Endometrium (tissue), 2 donors: ENCODE data around the gene RAB3IL1.
"Not testable (repeated sequence)": the region's sequence is repeated elsewhere in the genome, so short reads cannot be mapped to it uniquely, and the experiment has no call there.

ENCODE experiments used
- FAIRE-seq: peaks from 2 replicates; lab custom pipeline; 2012; peaks lifted over from hg19 to GRCh38; lab: Jason Lieb, UNC
- donor health status: control.
- donor health status: control.

RAB3IL1 gene

DNA sequence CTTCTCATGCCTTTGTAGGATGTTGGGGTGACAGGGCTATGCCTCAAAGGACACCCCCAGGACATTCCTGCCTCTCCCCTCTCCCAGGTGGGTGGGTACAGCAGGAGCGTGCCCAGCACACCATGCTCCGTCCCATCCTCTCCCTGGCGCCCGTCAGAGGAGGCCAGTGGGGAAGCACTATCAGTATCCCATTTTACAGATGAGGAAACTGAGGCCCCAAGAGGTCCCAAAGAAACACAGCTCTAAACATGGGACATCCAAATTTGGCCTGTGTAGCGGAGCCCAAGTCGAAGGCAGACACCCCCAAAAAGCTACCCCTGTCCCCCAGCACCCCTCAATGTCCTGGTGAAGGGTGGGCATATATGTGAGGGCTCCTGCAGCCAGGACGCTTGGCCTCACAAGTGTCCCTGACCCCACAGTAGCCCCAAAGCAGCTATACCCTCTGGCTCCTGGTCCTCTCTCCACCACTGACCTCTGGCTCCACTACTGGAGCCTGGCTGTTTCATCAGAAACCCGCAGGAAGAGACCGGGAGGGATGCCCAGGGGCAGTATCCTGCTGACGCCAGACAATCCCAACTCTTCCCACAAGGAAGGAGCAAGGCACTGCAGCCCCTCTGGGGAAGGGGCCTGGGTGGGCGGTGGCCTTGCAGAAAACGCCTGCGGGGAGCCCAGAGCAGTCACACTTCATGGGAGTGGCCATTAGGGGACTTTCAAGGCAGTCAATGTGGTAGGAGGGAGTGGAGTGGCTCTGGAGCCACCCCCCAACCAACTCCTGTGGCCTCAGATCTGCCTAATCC, 31.4 kb downstream of the RAB3IL1 start:
- no peak for FAIRE-seq

DNA sequence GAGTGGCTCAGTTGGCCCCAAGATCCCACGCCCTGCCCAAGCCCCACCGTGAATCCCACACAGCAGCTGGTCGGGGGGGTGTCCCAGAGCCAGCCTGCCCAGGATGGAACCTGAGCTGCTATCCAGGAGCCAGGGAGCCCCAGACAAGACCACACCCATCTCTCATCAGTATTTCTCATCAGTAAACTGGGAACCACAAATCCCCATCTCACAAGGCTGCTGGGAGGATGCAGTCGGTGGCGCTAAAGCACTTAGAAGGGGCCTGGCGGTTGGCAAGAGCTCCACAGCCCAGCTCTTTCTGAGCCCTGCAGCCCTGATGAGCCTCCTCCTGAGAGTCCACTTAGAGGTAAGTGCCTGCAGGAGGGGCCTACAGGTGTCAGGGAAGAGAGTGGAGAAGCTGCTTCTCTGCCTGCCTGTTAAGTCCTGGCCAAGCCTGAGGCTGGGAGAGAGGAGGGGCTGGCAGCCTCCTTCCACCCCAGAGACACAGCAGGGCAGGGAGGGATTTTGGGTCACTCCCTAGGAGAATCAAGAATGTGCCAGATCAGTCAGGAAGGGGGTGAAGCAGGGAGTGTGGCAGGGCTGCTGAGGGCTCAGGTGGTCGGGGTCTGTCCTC, 32.1 kb downstream of the RAB3IL1 start:
- FAIRE-seq, result no peak

DNA sequence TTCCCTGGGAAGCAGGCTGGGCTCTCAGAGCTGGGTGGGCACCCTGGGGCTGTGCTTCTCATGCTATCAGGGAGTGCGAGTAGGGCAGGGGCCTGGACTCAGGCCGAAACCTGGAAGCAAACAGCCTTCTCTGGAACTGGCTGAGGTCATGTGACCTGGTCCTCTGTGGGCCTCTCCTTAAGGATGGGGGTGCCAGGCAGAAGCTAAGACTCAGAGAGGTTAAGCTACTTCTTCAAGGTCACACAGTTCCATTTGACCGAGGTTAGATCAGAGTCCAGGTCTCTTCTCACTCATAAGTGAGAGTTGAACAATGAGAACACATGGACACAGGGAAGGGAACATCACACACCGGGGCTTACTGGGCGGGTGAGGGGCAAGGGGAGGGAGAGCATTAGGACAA, 33.4 kb downstream of the RAB3IL1 start:
- no peak for FAIRE-seq

DNA sequence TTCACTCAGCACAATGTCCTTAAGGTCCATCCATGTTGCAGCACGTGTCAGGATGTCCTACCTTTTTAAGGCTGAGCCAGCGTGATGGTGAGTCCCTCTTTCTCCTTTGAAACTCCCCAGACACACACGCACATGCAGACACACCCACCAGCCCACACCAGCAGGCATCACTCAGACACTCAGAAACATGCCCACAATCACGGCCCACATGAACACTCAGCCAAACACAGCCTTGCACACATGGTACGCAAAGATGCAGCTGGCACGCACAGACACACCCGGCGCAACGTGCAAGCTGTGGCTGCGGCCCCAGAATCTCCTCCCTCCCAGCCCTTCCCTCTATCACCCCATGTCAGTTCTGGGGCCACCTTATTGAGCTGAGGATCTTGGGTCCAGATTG, 34.0 kb downstream of the RAB3IL1 start:
- no peak for FAIRE-seq

DNA sequence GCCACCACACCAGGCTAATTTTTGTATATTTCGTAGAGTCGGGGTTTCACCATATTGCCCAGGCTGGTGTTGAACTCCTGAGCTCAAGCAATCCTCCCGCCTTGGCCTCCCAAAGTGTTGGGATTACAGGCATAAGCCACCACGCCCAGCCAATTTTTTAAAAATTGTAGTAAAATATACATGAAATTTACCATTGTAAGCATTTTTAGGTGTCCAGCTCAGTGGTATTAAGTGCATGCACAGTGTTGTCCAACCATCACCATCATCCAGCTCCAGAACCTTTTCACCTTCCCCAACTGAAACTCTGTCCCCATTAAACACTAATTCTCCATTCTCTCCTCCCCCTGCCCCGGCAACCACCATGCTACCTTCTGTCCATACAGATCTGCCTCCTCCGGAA, 34.5 kb downstream of the RAB3IL1 start:
- no peak for FAIRE-seq

DNA sequence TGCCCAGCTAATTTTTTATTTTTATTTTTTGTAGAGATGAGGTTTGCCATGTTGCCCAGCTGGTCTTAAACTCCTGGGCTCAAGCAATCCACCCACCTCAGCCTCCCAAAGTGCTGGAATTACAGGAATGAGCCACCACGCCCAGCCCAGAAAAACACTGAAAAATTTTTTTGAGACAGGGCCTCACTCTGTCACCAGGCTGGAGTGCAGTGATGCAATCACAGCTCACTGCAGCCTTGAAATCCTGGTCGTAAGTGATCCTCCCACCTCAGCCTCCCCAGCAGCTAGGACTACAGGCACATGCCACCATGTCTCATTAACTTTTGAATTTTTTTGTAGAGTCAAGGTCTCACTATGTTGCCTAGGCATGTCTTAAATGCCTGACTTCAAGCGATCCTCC, 35.1 kb downstream of the RAB3IL1 start:
- FAIRE-seq, result not testable (repeated sequence)

DNA sequence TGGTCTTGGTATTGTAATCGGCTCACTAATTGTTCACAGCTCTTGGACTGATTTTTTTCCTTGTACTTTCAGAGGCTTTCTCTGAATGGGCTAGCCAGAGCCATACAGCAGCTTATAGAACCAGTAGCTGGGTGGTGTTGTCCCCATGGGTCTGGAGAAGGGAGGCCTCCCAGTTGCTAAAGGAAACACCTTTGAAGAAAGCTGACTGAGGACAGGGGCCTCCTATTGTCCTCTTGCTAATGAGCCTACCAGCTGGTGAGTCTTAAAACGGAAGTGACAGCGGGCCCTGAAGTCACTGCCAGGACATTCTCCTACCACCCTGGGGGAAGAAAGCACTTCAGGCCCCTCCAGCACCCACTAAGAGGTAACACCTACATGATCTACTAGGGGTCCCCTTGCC, 36.0 kb downstream of the RAB3IL1 start:
- FAIRE-seq, result no peak

DNA sequence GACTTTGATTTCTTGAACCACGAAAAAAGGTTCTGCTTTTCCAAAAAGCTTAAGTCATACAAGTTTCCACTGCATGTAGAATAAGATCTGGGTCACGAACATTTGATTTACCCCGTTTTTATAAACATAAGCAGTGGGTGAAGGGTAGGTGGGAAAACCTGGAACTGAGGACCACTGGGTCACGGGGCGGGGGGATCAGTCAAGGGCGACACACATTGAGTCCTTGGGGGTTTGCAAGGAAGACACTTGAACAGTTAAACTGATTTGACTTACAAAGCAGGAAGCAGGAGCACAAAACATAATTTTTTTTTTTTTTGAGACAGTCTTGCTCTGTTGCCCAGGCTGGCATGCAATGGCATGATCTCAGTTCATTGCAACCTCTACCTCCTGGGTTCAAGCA, 36.9 kb downstream of the RAB3IL1 start:
- no peak for FAIRE-seq

DNA sequence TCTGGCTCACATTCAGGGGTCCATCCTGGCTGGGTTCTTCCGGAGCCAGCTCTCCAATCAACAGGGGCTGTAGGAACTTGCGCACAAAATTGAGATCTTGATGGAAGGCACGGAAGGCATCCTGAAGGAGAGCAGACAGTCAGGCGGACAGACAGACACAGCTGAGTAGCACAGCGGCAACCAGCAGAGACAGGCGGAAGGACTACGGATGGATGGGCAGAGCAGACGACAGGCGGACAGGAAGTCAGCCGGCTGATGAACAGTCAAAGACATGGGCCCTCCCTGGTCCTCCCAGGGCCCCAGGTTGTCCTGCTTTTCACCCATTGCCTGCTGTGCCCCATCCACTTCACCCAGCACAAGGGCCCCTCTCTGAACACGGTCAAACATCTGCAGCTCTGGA, 37.3 kb downstream of the RAB3IL1 start:
- FAIRE-seq, result no peak

DNA sequence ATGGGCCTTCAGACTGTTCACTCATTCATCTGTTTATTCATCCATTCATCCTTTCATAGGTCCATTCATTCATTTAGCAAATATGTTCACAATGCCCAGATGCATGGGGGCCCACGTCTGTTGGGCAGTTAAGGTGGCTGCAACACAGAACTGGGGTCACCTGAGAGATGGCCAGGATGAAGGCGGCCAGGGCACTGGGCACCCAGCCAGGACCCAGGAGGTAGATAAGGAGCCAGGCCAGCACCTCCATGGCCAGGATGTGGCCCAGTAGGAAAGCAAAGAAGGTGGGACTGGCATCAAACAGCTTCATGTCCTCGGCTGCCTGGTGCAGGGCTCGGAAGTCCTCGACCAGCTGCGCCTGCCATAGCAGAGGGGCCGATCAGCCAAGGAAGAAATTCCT, 38.2 kb downstream of the RAB3IL1 start:
- no peak for FAIRE-seq

DNA sequence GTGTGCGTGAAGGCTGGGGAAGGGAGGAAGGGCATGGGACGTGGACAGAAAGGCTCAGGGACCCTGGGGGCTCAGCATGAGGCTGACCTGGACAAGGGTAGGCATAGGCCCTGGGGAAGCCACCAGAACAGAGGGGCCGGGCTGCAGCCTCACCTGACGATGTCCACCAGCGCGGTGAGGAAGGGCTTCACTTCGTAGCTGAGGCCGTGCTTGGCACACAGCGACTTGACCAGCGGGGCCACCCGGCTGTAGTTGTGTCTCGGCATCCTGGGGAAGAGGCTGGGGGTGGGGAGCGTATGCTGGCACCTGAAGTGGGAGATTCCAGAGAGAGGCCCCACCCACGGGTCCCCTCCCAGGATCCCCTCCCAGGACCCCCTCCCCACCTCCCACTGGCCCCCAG, 41.7 kb downstream of the RAB3IL1 start:
- no peak for FAIRE-seq

DNA sequence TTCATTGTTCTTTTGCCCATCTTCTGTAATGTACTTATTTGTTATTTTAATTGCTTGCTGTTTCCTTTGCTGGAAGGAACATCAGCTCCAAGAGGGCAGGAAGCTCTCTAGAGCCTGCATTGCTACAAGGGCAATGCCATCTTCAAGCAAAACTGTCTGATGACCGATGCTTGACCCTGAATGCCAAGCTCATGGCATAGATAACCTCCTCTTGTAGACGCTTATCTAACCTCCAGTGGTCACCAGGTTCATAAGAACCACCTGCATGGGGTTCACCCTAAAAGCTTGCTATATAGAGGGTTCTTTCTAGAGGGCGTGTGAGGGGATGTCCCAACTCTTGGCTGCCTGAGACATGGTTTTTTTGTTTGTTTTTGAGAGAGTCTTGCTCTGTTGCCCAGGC, 42.5 kb downstream of the RAB3IL1 start:
- FAIRE-seq, result no peak

DNA sequence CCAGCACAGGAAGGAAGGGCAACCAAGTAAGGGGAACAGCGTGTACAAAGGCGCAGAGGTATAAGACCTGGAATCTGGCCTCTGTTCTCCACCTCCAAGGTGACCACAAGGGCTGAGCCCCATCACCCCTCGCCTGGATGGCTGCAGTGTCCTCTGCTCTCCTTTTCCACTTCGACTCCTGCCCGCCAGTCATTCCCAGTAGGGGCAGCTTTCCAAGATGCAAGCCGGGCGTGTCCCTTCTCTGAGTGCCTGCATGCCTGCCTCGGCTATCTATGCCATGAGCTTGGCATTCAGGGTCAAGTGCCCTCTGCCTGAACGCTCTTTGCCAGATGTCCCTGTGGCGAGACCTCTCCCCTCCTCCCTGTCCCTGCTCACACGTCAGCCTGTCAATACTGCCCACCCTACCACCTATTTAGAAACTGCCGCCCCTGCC, 43.0 kb downstream of the RAB3IL1 start:
- FAIRE-seq, result no peak

DNA sequence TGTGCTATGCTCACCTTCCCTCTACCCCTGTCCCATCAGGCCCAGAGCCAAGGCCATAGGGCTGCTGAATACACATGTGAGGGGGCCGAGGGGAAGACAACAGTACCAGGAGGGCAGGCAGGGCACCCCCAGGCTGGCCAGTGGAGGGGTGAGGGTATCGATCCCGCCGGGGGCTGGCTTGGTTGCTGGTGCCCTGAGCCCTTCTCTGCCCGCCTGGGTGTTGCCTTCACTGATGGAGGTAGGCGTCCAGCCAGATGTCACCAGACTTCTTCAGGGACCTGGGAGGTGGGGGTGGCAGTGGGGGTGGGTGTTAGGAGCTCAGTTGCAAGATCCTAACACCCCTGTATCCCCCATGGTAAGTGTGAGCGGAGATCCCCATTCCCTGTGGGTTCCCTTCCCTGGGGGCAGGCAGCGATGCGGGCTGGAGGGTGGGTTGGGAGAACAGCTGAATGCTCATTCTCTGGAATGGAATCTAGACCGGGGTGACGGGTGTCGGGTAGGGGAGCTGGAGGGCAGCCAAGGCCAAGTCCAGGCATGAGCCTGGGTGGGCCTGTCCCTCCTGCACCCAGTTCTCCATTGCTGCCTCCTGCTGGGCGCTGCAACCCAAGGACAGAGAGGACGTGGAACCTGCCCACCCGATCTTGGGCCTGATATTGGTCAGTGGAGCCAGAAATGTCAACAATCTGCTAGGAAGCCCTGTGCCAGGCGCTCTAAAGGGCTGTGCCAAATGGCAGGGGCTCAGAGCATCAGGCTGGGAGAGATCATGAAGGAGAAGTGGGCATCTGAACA, 43.6 kb downstream of the RAB3IL1 start:
- no peak for FAIRE-seq

DNA sequence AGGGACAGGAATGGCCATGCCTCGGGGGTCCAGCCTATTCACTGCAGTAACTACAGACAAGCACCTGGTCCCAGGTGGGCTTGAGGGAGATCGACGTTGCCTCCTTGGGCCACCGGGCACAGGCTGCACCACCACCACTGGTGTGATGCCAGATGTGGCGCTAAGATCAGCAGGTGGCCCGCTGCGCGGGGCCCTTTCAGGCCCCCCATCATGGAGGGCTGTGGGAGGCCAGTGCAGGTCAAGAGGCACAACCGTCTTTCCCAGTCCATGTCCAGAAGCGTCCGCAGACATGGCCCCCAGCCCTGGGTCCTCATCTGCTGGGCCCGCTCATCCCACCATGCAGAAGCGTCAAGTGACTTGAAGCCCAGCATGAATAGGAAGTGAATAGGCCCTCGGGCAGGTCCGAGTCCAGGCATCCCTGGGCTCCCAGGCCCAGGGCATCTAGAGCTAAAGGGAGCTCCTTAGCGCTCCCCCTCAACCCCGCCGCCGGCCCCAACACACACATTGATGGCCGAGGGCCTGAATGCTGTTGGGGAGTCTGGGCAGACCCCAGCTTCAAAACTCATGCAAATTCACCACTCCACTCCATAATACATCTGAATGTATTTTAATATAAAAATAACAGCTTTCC, 44.3 kb downstream of the RAB3IL1 start:
- FAIRE-seq, result no peak

DNA sequence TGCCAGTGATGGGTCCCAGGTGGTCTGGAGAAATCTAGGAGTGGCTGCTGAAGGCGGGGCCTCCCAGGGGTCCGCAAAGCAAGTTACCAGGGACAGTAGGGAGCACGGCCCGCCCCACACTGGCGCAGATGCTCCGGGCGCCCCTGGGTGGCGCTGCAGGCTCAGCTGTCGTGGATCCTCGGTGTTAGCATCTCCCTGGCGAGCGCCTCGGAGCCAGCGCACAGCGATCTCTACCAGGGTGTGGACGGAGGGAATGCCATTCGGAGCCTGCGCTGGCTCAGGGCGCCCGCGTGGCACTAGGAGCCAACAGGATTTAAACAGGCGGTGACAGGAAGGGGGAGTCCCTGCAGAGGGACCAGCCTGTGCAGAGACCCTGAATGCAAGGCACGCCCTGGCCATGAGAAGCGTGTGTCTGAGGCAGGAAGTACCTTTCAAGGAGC, 46.2 kb downstream of the RAB3IL1 start:
- no peak for FAIRE-seq

DNA sequence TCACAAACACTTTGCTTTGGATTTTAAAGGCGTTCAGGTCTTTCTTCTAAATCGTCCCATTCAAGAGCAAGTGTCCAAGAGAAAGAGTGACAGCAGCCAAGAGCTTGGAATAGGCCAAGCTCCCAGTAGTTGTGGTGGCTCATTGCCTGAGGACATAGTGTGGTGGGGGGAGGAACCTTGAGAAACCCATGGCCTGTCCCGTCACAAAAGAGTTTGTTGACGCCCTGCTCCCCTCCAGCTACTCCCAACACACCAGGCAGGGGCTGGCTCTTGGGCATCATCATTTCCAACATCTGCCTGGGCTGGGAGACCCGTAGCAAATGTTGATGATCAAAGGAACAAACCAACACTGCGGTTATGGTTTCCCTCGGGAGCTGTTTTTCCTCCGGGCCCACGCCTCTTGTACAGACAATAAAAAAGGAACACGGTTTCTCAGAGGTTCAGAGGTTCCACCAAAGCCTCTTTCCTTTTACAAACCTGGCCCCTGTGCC, 46.8 kb downstream of the RAB3IL1 start:
- FAIRE-seq, result no peak

DNA sequence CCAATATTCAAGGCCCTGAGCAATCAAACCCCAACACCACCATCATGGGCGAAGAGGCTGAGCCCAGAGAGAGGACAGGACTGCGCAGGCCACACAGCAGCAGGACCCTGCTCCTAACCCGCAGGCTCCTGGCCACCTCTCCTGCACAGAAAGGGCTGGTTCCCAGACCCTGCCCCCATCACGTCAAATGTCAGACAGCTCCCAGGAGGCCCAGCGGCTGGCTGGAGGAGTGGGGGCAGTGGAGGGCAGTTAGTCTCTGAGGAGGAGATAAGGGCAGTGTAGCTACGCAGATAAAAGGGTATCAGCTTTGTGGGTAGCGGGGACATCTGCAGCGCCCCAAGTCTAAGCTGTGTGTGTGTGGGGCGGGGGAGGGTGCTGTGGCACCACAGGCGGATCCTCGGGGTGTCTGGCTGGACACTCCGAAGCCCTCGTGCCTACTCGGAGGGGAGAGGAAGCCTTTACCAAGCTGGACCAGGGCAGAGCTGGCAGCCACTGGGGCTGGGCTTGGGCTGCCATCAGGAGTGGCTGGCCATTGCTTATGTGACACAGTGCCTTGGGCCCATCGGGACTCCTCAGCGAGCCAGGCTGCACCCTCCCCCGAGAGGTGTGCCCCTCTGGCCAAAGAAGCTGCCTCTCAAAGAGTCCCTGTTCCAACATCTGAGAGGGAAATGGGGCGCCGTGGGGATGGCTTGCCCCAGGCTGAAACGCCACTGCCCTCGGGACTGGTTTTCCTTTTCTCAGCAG, 47.5 kb downstream of the RAB3IL1 start:
- FAIRE-seq, result no peak

DNA sequence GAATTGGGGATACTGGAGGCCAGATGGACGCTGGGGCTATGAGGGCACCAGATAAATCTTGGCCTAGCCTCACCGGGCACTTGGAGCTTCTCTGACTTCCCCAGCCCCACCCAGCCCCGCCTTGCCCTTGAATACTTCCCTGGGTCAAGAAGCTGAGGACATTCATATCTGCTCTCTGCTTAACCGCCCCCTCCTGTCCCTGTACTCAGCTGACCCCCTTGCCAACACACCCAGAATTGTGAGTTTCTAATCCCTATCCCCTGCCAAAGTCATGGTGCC, 48.0 kb downstream of the RAB3IL1 start:
- FAIRE-seq, result no peak

DNA sequence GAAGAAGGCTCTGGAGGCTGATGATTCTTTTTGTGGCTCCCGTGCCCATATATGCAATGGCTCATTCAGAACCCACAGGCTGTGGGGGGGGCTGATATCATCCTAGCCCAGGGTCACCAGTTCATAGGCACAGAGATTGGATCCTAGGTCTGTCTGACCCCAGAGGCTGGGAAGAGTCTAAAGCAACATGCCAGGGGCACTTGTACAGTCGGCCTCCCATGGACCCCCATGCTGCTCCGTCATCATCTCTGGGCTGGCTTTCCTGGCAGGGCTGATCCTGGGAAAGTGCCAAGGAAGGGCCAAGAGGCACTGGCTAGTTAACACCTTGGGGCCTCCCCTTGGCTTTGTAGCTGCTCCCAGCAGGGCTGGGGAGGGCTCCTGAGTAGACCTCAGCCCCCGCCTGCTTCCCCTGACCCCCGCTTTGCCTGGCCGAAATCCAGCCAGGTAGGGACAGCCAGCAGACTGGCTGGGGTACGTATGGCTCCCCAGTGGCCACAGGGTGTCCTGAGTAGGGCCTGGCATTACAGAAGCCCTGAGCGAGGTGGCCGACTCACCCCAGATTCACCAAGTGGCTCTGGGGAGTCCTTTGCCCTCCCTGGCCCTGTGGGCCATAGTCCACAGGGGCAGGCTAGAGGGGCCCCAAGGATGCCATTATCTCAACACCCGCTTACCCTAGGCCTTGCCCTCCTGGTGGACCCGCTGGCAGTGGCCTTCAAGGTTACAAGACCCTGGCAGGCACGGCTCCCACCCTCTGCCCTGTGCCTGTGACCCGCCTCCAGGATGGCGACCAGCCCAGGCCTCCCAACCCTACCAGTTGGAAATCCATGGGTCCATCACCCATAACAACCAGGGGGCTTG, 48.6 kb downstream of the RAB3IL1 start:
- no peak for FAIRE-seq

DNA sequence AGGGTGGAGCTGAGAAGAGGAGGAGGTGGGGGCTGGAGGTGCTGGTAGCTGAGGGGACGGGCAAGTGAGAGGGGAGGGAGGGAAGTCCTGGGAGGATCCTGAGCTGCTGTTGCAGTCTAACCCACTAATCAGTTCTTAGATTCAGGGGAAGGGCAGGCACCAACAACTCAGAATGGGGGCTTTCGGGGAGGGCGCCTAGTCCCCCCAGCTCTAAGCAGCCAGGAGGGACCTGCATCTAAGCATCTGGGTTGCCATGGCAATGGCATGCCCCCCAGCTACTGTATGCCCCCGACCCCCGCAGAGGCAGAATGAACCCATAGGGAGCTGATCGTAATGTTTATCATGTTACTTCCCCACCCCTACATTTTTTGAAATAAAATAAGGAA, 50.4 kb downstream of the RAB3IL1 start:
- FAIRE-seq, result no peak
